Fibroblast of lung (primary cell): ENCODE data around the gene PPP1R3F. TPM values are rescaled to one million over a fixed set of nuclear protein-coding genes. Genes with fewer than 3 reads are reported as not detected.

Experiments used
- DNase-seq, 2 donors: peaks; one replicate each; pipeline versions ENCODE4 v3.0.0 to v3.0.0-alpha.2; 2010; ENCODE audit warnings: low read depth in 2 of 2
- H2AFZ ChIP-seq: 2 replicates; pipeline ENCODE4 v1.5.1; 2012; ENCODE audit warnings: low read length, control low read depth, inconsistent platforms
- H3K27ac ChIP-seq: 2 replicates; pipeline ENCODE4 v1.5.1; 2011; ENCODE audit warnings: low read length, control low read depth; ENCODE audit not compliant: insufficient read depth
- H3K27me3 ChIP-seq: 2 replicates; pipeline ENCODE4 v1.5.1; 2011; ENCODE audit warnings: mild to moderate bottlenecking, low read length; ENCODE audit not compliant: control insufficient read depth, insufficient read depth
- H3K36me3 ChIP-seq: 2 replicates; pipeline ENCODE4 v1.5.1; 2011; ENCODE audit warnings: low read length; ENCODE audit not compliant: control insufficient read depth, insufficient read depth
- H3K4me1 ChIP-seq: 2 replicates; pipeline ENCODE4 v1.5.1; 2011; ENCODE audit warnings: low read length; ENCODE audit not compliant: control insufficient read depth, insufficient read depth; ENCODE audit errors: extremely low read depth
- H3K4me2 ChIP-seq: 2 replicates; pipeline ENCODE4 v1.5.1; 2011; ENCODE audit warnings: low read length, control low read depth; ENCODE audit not compliant: insufficient read depth; ENCODE audit errors: extremely low read depth
- H3K4me3 ChIP-seq, 4 experiments: fragments of 200-600 bp in 1 of 4; sonication (generic) in 1 of 4; replicated peaks in 1 of 4; 2 replicates each; pipeline ENCODE4 v1.5.1; 2011 to 2016; ENCODE audit warnings: low read length in 4 of 4, low read depth in 3 of 4, mild to moderate bottlenecking in 3 of 4, control low read depth in 2 of 4, inconsistent platforms in 1 of 4, mixed read lengths in 1 of 4; ENCODE audit not compliant: insufficient read depth in 1 of 4; ENCODE audit errors: control extremely low read depth in 1 of 4
- H3K79me2 ChIP-seq: 2 replicates; pipeline ENCODE4 v1.5.1; 2012; ENCODE audit warnings: mild to moderate bottlenecking, low read length, inconsistent platforms; ENCODE audit not compliant: control insufficient read depth, insufficient read depth
- H3K9ac ChIP-seq: 2 replicates; pipeline ENCODE4 v1.5.1; 2011; ENCODE audit warnings: mild to moderate bottlenecking, low read length, control low read depth; ENCODE audit not compliant: insufficient read depth
- H3K9me3 ChIP-seq: 2 replicates; pipeline ENCODE4 v1.5.1; 2012; ENCODE audit warnings: low read depth, low read length; ENCODE audit not compliant: control insufficient read depth, insufficient read depth
- H4K20me1 ChIP-seq: 2 replicates; pipeline ENCODE4 v1.5.1; 2011; ENCODE audit warnings: low read length; ENCODE audit not compliant: control insufficient read depth, insufficient read depth; ENCODE audit errors: extremely low read depth
- CTCF ChIP-seq, 2 donors: IDR thresholded peaks in 1 of 2; conservative IDR thresholded peaks in 1 of 2; 1 replicate in 1 of 2; 2 replicates in 1 of 2; pipeline ENCODE4 v1.5.1; 2011 to 2012; ENCODE audit warnings: low read length in 2 of 2, control low read depth in 1 of 2, inconsistent platforms in 1 of 2, low read depth in 1 of 2, mild to moderate bottlenecking in 1 of 2
- EZH2 ChIP-seq: IDR thresholded peaks from 2 replicates; pipeline ENCODE4 v1.5.1; 2012; ENCODE audit warnings: low read length, control low read depth, mild to moderate bottlenecking; ENCODE audit errors: missing control alignments
- polyA plus RNA-seq, 2 donors: library from polyadenylated mRNA; depleted of rRNA in 1 of 2; stranded (reverse) in 1 of 2; unstranded in 1 of 2; fragments of >200 nt; gene quantifications; 2 replicates each; pipeline ENCODE4 v1.2.1, GENCODE V29; 2011 to 2012; ENCODE audit warnings: missing spikeins in 1 of 2
- total RNA-seq: library from RNA; depleted of rRNA; stranded (reverse); fragments of >200 nt; gene quantifications from 2 replicates; pipeline ENCODE4 v1.2.1, GENCODE V29; 2014

The PPP1R3F gene
- total and polyA plus RNA-seq, 2 donors (not counting 1 experiment from before 2014, with no cell fraction given), result 0.93 to 6.8 TPM

- H3K4me2 ChIP-seq, result no peak overlapping the region
- TF ChIP-seq CTCF (conservative IDR thresholded peaks at IDR 0.05 in 1 of 2, IDR thresholded peaks at IDR 0.05 in 1 of 2; ENCODE audit: low read depth in 1 of 2, low read length in 2 of 2), result no peak
- TF ChIP-seq EZH2, result no peak
- no peak for DNase-seq
- H3K9ac ChIP-seq, result no peak overlapping the region
- H3K9me3 ChIP-seq, result no peaks in the 10 kb centered on the region
- no peak overlapping the region for H3K4me3 ChIP-seq
- no peak overlapping the region for H3K27ac ChIP-seq
- H4K20me1 ChIP-seq, result no peaks in the 10 kb centered on the region
- H3K36me3 ChIP-seq, result no peaks in the 10 kb centered on the region
- no peaks in the 10 kb centered on the region for H3K27me3 ChIP-seq
- no peaks in the 10 kb centered on the region for H3K79me2 ChIP-seq
- H3K4me1 ChIP-seq, result no peaks in the 10 kb centered on the region
- no peak overlapping the region for H2AFZ ChIP-seq
These were observed 9.2 kb upstream of the PPP1R3F start for GRCh38 chrX:49260221-49260985.

- H3K79me2 ChIP-seq, result no peaks in the 10 kb centered on the region
- H3K4me3 ChIP-seq, result no peak overlapping the region
- no peak overlapping the region for H3K9ac ChIP-seq
- H3K27ac ChIP-seq, result no peak overlapping the region
- H3K27me3 ChIP-seq, result no peaks in the 10 kb centered on the region
- DNase-seq, result no peak
- no peaks in the 10 kb centered on the region for H3K36me3 ChIP-seq
- no peaks in the 10 kb centered on the region for H3K4me1 ChIP-seq
- no peak overlapping the region for H2AFZ ChIP-seq
- H3K9me3 ChIP-seq, result no peaks in the 10 kb centered on the region
- H3K4me2 ChIP-seq, result no peak overlapping the region
- no peaks in the 10 kb centered on the region for H4K20me1 ChIP-seq
- TF ChIP-seq CTCF (conservative IDR thresholded peaks at IDR 0.05 in 1 of 2, IDR thresholded peaks at IDR 0.05 in 1 of 2; ENCODE audit: low read depth in 1 of 2, low read length in 2 of 2) (no peak), EZH2 (no peak)
These were observed 7.0 kb upstream of the PPP1R3F start for GRCh38 chrX:49262603-49263002.

- H3K4me1 ChIP-seq, result no peaks in the 10 kb centered on the region
- no peak overlapping the region for H3K27ac ChIP-seq
- H4K20me1 ChIP-seq, result no peaks in the 10 kb centered on the region
- H2AFZ ChIP-seq, result no peak overlapping the region
- H3K79me2 ChIP-seq, result no peaks in the 10 kb centered on the region
- H3K4me2 ChIP-seq, result no peak overlapping the region
- H3K9ac ChIP-seq, result no peak overlapping the region
- H3K4me3 ChIP-seq, result no peak overlapping the region
- H3K9me3 ChIP-seq, result no peaks in the 10 kb centered on the region
- TF ChIP-seq CTCF (conservative IDR thresholded peaks at IDR 0.05 in 1 of 2, IDR thresholded peaks at IDR 0.05 in 1 of 2; ENCODE audit: low read depth in 1 of 2, low read length in 2 of 2) (no peak), EZH2 (no peak)
- DNase-seq, result no peak
- H3K36me3 ChIP-seq, result no peaks in the 10 kb centered on the region
- no peaks in the 10 kb centered on the region for H3K27me3 ChIP-seq
These were observed 6.0 kb upstream of the PPP1R3F start for GRCh38 chrX:49263631-49264030.
